ENCODE measurements around the gene FOXK1. TPM values are rescaled to one million over a fixed set of nuclear protein-coding genes. Genes with fewer than 3 reads are reported as not detected.

The FOXK1 gene
- total RNA-seq, 1 donor from 2014 or later: 41.7 TPM

DNA sequence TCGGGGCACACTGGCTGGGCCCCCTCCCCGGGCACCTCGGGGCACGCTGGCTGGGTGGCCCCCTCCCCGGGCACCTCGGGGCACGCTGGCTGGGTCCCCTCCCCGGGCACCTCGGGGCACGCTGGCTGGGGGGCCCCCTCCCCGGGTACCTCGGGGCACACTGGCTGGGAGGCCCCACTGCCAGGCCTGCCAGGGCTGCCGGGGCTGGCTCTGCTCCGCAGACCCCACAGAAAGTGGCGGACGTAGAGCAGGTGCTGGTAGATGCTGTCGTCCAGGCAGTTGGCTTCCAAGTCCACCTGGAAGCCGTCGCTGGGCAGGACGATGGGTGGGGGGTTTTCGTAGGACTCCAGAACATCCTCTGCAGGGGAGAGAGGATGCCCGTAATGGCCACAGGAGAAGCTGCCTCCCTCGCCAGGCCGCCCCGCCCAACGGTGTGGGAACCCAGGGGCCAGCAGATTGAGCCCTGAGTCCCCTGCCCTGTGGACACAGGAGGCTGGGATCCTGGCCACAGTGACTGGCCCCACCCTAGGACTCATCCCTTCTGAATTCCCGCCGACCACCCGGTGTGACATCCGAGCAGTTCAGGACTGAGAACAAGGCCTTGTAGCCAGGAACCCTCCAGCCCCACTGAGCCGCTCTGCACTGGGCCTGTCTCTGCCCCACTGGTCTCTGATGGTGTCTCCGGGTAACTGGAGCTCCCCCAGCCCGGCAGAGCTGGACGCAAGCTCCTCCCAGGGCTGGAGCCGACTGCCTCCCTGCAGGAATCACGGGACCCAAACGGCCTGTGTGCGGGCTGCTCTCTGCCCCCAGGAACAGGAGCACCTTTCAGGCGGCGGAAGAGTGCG, 121.5 kb downstream of the FOXK1 start:
- peaks cover 9% of the 10 kb centered on the region for H3K27me3 Mint-ChIP-seq (ENCODE audit: unreplicated experiment)
- H3K27ac Mint-ChIP-seq (ENCODE audit: unreplicated experiment): no peak overlapping the region
- TF ChIP-seq, protein P1, sequence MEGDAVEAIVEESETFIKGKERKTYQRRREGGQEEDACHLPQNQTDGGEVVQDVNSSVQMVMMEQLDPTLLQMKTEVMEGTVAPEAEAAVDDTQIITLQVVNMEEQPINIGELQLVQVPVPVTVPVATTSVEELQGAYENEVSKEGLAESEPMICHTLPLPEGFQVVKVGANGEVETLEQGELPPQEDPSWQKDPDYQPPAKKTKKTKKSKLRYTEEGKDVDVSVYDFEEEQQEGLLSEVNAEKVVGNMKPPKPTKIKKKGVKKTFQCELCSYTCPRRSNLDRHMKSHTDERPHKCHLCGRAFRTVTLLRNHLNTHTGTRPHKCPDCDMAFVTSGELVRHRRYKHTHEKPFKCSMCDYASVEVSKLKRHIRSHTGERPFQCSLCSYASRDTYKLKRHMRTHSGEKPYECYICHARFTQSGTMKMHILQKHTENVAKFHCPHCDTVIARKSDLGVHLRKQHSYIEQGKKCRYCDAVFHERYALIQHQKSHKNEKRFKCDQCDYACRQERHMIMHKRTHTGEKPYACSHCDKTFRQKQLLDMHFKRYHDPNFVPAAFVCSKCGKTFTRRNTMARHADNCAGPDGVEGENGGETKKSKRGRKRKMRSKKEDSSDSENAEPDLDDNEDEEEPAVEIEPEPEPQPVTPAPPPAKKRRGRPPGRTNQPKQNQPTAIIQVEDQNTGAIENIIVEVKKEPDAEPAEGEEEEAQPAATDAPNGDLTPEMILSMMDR (IDR thresholded peaks at IDR 0.05; ENCODE audit: partially characterized antibody, unreplicated experiment): no peak
- H3K4me1 Mint-ChIP-seq (ENCODE audit: low read depth, unreplicated experiment): peaks cover 9% of the 10 kb centered on the region
- no peak overlapping the region for H3K4me3 Mint-ChIP-seq (ENCODE audit: unreplicated experiment)
- peak; percentile 34 for DNase-seq
- no peaks in the 10 kb centered on the region for H3K36me3 Mint-ChIP-seq (ENCODE audit: unreplicated experiment)
- peaks cover 7% of the 10 kb centered on the region for H3K9me3 Mint-ChIP-seq (ENCODE audit: unreplicated experiment)

DNA sequence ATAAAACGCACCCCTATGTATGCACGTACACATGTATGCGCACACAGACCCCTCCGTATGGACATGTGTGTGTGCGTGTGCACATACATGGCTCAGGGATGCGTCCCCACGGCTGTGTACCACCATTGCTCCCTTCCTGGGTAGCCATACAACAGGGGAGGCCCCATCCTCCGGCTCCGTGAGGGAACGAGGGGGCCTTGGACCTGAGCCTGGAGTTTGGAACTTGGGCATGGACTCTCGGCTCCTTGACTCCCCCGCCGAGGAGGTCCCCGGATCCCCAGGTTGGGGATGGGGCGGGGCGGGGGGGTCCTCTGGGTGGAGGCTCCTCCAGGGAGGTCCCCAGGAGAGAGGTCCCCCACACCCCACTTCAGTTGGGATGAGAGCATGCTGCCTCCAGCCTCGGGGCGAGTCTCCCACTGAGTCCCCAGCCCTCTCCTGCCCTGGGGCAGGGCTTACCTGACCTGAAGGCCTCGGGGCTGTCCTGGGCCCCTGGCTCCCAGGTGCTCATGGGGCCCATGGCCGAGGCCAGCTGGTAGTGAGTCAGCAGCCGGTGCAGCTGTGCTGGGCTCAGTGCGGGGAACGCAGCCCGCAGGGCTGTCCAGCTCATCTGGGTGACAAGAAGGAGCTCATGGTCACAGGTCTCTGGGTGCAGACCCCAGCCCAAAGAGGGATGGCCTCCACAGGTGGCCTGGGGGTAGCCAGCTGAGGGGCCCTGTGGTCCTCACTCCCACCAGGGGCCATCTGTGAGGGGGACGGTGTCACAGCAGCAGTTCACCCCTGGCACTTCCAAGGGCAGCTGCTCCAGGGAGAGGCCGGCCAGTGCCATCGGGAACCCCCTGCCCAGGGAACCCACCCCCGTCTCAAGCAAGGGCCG, 123.3 kb downstream of the FOXK1 start:
- TF ChIP-seq, protein P1 (IDR thresholded peaks at IDR 0.05; ENCODE audit: partially characterized antibody, unreplicated experiment): no peak
- DNase-seq: peak; percentile 22
- H3K27ac Mint-ChIP-seq (ENCODE audit: unreplicated experiment): no peak overlapping the region
- no peaks in the 10 kb centered on the region for H3K36me3 Mint-ChIP-seq (ENCODE audit: unreplicated experiment)
- peaks cover 7% of the 10 kb centered on the region for H3K4me1 Mint-ChIP-seq (ENCODE audit: low read depth, unreplicated experiment)
- no peak overlapping the region for H3K4me3 Mint-ChIP-seq (ENCODE audit: unreplicated experiment)
- H3K9me3 Mint-ChIP-seq (ENCODE audit: unreplicated experiment): peaks cover 6% of the 10 kb centered on the region
- H3K27me3 Mint-ChIP-seq (ENCODE audit: unreplicated experiment): peaks cover 6% of the 10 kb centered on the region

DNA sequence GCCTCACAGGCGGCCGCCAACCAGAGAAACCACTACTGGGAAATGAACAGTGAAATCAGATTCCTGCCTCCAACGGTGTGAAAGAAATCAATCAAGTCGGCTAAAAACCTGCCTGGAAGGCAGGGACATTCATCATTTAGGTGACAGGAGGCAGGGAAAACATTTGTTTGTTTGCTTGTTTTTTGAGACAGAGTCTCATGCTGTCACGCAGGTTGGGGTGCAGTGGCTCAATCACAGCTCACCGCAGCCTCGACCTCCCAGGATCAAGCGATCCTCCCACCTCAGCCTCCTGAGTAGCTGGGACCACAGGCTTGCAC, 123.8 kb downstream of the FOXK1 start:
- Mint-ChIP-seq H3K4me1 (ENCODE audit: low read depth, unreplicated experiment) (peaks cover 6% of the 10 kb centered on the region), H3K4me3 (ENCODE audit: unreplicated experiment) (no peak overlapping the region), H3K36me3 (ENCODE audit: unreplicated experiment) (no peaks in the 10 kb centered on the region), H3K27ac (ENCODE audit: unreplicated experiment) (no peak overlapping the region), H3K9me3 (ENCODE audit: unreplicated experiment) (peaks cover 3% of the 10 kb centered on the region), H3K27me3 (ENCODE audit: unreplicated experiment) (peaks cover 4% of the 10 kb centered on the region)
- DNase-seq: no peak
- TF ChIP-seq, protein P1 (IDR thresholded peaks at IDR 0.05; ENCODE audit: partially characterized antibody, unreplicated experiment): no peak

DNA sequence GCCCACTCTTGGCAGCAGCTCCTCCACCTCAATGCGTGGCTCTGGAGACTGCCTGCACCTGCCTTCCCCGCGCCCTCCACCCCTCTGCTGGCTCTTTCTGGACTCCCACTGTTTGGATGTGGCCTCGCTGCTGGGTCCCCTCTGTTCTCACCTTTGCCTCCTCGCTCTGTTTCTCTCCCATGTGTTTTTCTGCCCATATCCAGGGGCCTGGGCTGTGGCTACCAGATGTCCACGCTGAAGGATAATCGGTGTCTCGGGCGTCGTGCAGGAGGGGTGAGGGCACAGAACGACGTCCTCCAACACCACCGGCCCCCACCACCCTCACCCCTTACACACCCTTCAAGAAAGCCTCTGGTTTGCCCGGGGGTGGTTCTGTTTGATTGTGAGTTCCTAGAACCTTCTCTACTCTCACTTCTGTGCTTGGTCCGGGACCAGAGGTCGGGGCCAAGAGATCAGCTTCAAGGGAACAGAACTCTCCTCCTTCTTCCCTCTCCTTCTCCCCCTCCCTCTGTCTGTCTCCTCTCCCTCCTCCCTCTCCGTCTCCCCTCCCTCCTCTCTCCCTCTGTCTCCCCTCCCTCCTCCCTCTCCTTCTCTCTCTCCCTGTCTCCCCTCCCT, 125.0 kb downstream of the FOXK1 start:
- Mint-ChIP-seq H3K27me3 (ENCODE audit: unreplicated experiment) (no peaks in the 10 kb centered on the region), H3K4me1 (ENCODE audit: low read depth, unreplicated experiment) (peaks cover 2% of the 10 kb centered on the region), H3K36me3 (ENCODE audit: unreplicated experiment) (no peaks in the 10 kb centered on the region), H3K4me3 (ENCODE audit: unreplicated experiment) (no peak overlapping the region), H3K27ac (ENCODE audit: unreplicated experiment) (no peak overlapping the region), H3K9me3 (ENCODE audit: unreplicated experiment) (no peaks in the 10 kb centered on the region)
- peak; percentile 16 for DNase-seq
- TF ChIP-seq, protein P1 (IDR thresholded peaks at IDR 0.05; ENCODE audit: partially characterized antibody, unreplicated experiment): no peak

All from glutamatergic neuron (in vitro differentiated cells).